GM21737 (cell line): ENCODE measurements around the gene PCOLCE2.

Source experiments
- ATAC-seq: cut with Tn5 transposase; IDR thresholded peaks from one replicate; pipeline ENCODE4 v1.9.1; 2021; ENCODE audit warnings: mild to moderate bottlenecking, moderate library complexity; ENCODE audit not compliant: unreplicated experiment

PCOLCE2 gene

GRCh38 chr3:142866841-142867631 lies 21.8 kb downstream of the PCOLCE2 start:
- no peak for ATAC-seq

GRCh38 chr3:142863930-142864920 lies 24.7 kb downstream of the PCOLCE2 start:
- ATAC-seq = no peak

GRCh38 chr3:142863010-142863817 lies 25.7 kb downstream of the PCOLCE2 start:
- ATAC-seq = no peak

- ATAC-seq = no peak
Observed at GRCh38 chr3:142861926-142862325, 27.0 kb downstream of the PCOLCE2 start.

- ATAC-seq = no peak
Observed at GRCh38 chr3:142858043-142858442, 30.8 kb downstream of the PCOLCE2 start.

- no peak for ATAC-seq
Observed at GRCh38 chr3:142857056-142857455, 31.8 kb downstream of the PCOLCE2 start.

- ATAC-seq = no peak
Observed at GRCh38 chr3:142853270-142854168, 35.4 kb downstream of the PCOLCE2 start.

GRCh38 chr3:142852009-142852408 lies 36.9 kb downstream of the PCOLCE2 start:
- no peak for ATAC-seq

GRCh38 chr3:142850395-142851023 lies 38.4 kb downstream of the PCOLCE2 start:
- ATAC-seq = no peak

GRCh38 chr3:142849148-142849547 lies 39.7 kb downstream of the PCOLCE2 start:
- no peak for ATAC-seq

GRCh38 chr3:142846779-142847577 lies 41.9 kb downstream of the PCOLCE2 start:
- no peak for ATAC-seq

- no peak for ATAC-seq
Observed at GRCh38 chr3:142844339-142844977, 44.4 kb downstream of the PCOLCE2 start.

- ATAC-seq = no peak
Observed at GRCh38 chr3:142839831-142840230, 49.1 kb downstream of the PCOLCE2 start.

GRCh38 chr3:142837526-142837925 lies 51.4 kb downstream of the PCOLCE2 start:
- no peak for ATAC-seq

- peak; percentile 92 for ATAC-seq
Observed at GRCh38 chr3:142828703-142829305, 60.1 kb downstream of the PCOLCE2 start.

GRCh38 chr3:142819179-142819578 lies 69.7 kb downstream of the PCOLCE2 start:
- ATAC-seq = no peak

- ATAC-seq = no peak
Observed at GRCh38 chr3:142818651-142819050, 70.2 kb downstream of the PCOLCE2 start.

GRCh38 chr3:142817897-142818296 lies 71.0 kb downstream of the PCOLCE2 start:
- ATAC-seq = no peak
